HG02678 (cell line): ENCODE measurements around the gene RAP2A.

Experiments
- ATAC-seq: cut with Tn5 transposase; IDR thresholded peaks from one replicate; pipeline ENCODE4 v1.9.1; 2021; ENCODE audit warnings: mild to moderate bottlenecking, moderate library complexity; ENCODE audit not compliant: unreplicated experiment

RAP2A gene

DNA sequence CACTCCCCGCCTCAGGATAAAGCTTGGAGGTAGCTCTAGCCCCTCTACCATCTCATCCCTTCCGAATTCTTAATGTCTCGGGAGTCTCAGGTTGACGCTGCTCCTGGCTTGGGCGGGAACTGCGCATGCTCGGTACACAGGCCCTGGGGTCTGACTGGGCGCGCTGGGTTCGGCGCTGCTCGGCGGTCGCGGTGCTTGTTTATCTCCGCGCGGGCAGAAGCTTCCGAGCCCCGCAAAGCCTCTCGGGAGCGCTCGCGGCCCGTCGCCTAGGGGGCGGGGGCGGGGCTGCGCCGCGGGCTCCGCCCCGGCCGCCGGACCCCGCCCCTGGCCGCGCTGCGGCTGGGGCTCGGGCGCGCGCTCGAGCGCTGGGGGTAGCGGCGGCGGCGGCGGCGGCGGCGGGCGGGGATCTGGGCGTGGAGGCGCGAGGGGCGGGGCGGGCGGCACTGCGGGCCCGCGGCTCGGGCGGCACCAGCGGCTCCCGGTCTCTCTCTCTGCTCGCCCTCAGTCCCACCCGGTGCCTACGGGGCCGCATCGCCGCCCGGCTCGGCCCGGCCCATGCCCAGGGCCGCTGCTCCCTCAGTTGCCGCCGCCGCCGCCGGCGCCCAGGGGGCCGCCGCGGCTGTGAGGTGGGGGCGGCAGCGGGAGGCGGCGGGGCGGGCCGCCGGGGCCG, at the start of gene RAP2A:
TSS of gene RAP2A (plus strand) at position 443 of the 670 bp plus-strand sequence. CDS start 302 bp downstream, outside the sequence.
- ATAC-seq, result peak; percentile 45

DNA sequence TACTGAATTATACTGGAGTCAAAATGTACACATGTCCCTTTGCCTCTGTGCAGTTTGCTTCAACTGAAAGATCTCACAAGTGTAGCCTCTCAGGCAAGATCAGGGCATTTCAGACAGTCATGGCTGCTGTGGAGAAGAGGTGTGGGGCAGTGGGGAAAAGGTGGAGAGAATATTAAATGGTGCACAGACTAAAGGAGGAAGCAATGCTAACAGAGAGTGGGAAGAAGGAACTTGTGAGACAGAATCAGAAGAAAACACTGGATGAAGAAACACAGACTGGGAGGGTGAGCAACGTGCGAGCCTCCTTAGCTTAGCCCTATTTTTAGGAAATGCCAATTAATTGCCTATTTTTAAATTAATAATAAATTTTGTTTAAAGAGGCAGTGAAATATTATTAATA, 49.6 kb upstream of the RAP2A start:
- no peak for ATAC-seq

DNA sequence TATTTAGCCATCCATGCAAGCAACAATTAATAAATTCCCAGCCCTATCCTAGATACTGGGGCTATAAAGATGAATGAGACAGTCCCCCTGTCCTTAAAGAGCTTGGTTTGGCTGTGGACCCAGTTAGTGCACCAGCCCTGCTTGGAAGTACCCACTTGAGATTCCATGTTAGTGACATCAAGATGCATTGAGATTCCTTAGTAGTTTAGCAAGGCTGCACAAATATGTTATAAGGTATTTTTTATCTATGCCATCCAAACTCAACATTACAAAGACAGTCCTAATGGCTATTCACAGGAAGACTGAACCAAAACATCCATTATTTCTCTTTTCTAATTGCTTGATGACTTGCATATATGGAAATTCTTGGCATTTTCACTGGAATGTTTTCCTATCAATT, 48.8 kb upstream of the RAP2A start:
- ATAC-seq, result no peak

DNA sequence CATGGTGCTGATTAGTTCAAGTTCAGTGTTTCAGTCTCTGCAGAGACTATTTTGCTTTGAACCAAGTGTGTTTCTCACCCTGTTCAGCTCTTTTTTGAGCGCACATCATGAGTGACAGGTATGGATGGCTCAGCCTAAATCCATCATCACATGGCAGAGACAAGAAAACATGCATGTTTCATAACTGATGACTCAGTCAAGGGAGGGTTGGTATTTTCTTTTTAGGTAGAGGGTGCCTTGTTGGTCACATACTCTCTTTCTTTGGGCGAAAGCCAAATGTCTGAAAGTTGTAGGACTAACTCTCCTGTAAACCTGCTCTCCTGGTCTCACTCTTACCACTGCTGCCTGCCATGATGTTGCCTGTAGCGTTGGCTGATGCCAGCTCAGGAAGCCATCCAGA, 48.1 kb upstream of the RAP2A start:
- ATAC-seq, result no peak

DNA sequence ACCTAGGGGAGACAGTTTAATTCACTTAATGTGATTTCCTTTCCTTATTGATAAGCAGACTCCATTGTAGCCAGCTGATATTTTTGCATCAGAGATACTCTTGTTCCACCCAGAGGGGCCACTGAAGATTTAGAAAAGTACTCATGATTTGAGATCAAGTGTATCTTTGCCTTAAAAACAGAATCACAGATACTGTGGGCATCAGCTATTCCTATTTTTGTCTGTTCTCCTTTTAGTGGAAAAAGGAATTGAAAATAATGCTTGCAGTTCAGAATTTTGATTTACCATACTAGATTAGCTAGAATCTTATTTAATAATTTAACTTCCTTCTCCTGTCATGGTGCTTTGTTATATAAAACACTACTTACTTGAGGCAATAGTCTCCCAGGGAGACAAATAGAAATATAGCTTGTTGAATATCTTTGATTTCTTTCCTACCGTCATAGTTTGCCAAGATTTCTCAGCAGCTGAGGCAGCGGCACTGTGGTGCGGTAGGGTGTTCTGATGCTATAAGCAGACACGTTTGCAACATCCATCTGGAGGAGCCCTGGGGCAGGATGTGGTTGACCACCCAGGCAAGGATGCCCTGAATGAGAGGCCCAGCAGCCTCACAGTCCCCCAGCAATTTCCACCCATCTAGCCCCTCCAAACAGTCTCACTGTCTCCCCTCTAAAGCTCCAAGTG, 47.0 kb upstream of the RAP2A start:
- peak; percentile 70 for ATAC-seq

DNA sequence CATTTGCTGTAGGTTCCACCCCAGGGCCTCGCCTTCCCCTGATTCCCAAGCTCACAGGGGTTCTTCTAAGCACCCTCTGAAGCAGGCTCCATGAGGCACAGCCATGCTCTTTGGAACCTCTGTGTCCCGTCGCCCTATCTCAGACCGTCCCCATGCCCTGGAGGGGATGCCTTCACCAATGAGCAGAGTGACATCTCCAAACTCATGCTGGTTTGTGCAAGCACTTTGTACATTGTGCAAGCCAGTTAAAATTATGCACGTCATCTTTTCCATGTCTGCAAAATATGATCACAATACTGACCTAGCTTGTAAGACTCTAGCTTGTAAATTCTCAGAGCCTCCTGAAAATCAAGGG, 46.5 kb upstream of the RAP2A start:
- no peak for ATAC-seq

DNA sequence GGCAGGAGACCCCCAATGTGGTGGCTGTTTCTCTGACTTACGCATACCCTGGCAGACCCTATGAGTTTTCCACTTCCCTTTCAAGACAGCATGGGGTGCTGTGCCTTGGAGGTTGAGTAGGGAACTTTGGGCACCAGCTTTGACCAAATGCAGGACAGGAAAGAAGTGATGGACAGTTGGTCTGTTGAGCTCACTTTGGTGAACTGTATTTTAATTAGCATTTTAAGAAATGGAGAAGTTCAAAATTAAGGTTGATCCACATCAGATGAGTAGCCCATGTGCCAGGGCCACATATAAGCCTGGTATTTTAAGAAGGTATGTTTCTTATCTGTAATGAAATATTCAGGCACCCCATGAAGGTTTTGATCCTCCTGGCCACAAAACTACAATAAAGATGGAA, 46.1 kb upstream of the RAP2A start:
- ATAC-seq, result no peak

DNA sequence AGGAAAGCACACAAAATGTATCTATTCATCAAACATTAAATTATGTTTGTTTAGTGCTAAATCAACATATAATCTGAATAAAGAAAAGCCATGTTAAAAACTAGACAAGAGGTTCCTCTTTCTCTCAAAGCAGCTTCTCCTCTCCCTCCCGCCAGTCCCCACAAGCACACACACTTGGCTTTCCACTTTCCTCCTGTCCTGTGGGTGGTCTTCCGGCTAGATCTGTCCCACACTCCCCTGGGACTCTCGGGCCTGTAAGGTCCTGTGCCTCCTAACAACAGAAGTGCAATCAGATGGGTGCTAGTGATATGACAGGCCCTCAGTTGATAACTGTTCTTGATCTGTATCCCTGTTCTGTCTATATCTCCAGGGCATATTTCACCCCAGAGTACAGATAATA, 45.6 kb upstream of the RAP2A start:
- no peak for ATAC-seq

DNA sequence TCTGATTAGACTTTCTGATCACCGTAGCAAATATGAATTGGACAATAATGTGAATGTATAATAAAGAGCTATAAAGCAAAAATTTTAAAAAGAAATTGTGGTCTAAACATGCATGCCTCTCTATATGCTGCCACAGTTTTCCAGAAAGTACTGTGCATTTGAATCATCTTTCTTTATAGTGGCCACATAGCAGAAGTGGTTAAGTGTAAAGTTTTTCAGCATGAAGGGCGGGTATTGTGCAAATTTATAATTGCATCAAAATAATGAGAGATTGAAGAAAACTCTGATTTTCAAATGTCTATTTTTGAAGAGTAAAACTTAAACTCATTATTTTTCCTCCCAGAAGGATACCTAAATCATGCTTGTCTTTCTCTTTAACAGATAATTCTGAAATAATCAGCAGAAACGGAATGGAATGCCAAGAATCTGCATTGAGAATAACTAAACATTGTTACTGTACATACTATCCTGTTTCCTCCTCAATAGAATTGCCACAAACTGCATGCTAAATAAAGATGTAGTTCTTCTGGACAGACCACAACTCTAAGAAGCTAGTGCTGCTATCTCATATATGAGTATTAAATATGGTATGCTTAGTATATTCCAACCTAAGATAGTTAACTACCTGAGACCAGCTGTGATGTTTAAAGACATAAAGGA, 42.9 kb upstream of the RAP2A start:
- no peak for ATAC-seq

DNA sequence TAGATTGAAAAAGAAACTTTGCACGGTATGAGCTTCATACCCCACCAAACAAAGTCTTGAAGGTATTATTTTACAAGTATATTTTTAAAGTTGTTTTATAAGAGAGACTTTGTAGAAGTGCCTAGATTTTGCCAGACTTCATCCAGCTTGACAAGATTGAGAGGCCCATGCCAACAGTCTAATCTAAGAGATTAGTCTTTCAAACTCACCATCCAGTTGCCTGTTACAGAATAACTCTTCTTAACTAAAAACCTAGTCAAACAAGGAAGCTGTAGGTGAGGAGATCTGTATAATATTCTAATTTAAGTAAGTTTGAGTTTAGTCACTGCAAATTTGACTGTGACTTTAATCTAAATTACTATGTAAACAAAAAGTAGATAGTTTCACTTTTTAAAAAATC, 41.9 kb upstream of the RAP2A start:
- no peak for ATAC-seq

DNA sequence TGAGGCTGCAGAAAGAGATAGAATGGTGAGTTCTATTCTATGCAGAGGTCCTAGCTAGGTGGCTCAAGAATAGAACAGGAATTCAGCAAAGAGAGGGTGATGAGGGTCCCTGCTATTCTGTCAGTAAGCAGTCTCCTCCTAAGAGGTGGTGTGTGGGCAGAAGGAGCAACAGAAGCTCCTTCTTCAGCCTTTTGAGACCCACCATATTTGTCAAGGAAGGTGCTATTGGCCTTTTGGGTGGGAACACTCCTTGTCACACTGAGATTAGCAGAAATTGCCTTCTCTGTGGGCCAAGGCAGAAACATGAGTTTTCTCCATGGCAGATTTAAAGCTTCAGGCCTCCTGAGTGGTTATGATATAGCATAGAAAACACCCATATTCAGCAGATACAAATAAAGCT, 39.4 kb upstream of the RAP2A start:
- ATAC-seq, result no peak

DNA sequence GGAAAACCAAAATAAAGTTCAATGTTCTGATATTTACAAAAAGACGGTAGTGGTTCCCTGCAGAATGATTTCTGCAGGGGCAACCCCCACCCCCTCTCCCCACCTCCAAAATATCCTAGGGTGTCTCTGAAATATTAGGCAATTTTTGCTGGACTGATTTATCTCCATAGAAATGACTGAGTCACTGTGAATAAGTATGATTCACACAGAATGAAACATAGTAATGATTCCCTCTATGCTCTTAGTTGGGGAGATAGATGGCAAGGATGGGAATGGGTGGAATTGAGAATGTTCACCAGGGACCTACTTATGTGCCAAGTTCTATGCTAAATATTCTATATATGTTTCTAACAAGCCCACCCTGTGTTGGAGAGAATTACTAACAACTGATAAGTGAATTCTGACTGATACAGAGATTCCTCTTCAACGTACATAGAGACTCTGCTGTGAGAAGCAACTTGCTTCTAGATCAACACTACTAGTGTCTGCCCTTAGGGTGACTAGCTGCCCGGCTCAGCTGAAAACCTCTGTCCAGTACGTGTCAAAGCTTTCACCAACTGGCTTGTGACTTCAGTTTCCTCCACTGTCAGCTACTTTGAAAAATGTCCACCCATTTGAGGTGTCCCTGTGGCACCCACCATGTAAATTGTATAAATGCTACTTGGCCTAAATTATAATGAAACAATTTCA, 38.4 kb upstream of the RAP2A start:
- ATAC-seq, result no peak

DNA sequence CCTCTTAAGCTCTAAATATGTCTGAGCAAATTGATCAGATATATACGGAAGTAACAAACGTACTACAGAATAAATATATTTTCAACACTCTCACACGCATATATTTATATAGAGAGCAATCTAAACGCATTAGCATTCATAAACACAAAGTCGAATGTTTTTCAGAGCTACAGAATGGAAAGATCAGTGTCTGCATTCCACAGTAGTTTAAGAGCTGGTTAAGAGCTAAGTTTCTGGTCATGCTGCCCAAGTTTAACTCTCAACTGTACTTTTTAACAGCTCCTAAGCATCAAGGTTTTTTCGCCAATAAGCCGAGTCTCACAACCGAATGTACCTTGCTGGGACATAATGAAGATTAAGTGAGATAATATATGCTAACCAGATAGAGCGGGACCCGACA, 36.7 kb upstream of the RAP2A start:
- ATAC-seq, result no peak

DNA sequence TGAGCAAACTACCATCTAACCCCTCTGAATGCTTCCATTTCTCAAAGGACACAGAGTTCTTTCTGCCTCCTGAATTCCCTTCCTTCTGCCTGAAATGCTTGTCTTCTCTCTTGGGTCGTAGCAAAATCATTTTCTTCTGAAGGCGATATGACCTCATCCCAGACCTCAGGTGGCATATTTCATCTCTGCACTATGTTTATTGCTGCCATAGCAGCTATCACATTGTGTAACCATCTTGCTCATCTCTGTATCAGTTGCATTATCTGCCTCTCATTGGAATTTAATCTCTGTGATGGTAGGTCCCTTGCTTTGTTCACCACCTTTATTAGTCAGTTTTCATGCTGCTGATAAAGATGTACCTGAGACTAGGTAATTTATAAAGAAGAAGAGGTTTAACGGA, 32.5 kb upstream of the RAP2A start:
- no peak for ATAC-seq

DNA sequence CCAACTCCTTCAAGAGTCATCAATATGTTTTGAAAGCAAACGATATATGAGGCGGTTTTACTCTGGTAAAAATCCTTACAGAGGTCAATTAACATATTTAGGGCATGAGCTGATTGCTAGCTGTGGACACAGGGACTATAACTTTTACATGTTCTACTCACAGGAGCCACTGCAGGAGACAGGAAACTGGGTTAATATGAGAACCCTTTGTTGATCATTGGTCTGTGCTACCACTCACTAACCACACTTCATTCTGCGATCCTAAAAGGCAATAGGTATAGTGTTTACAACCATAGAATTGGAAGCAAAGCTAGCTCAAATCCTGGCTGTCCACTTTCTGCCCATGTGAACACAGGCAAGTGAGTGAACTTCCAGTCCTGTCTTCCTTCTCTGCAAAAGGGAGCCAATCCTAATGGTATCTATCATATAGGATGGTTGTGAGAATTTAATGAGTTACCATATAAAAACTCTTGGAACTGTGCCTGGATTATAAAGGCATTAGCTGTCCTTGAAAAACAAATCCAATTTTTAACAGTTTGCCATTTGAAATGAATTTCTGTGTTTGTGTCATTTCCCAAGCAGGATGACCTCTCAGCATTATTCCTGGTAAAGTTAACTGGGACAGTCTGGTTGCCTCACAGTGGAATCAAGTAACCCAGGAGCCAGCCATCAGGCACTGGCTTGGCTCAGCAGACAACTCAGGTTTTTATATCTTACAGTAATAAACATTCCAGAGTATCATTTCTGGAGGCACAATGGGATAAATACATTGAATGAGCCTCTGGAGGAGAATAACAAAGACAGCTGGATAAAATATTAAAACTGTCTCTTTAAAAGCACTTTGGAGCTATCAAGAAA, 29.8 kb upstream of the RAP2A start:
- ATAC-seq, result no peak

DNA sequence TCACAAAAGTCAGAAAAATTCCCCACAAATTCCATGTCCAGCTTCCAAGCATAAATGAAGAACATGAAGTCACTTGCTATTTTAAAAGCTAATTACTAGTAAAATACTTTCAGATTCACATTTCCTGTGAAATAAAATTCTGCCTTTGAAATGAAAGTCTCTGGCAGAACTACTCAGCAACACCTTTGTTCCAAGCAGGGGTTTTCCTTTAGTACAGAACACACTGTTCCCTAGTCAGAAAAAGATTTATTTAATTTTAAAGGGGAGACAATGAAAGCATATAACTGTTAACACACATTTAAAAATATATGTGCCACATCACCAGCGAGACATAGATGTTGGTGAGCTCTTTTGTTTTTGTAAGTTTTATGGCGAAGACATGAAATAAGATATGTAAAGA, 26.4 kb upstream of the RAP2A start:
- no peak for ATAC-seq

DNA sequence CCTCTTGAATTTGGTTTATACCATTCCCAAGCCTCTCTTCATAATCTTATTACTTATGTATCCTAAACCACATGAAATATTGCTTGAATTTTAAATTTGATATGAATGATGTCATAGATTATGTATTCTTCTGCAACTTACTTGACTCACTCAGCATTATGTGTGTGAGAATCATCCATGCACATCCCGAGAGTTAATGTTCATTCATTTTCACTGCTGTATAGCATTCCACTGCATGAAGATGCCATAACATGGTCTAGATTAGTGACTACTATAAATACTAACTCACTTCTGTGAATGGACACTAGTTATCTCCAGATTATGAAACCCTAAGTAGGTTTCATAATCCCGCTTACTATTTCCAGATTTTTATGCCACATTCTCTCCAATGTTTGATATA, 25.0 kb upstream of the RAP2A start:
- no peak for ATAC-seq

DNA sequence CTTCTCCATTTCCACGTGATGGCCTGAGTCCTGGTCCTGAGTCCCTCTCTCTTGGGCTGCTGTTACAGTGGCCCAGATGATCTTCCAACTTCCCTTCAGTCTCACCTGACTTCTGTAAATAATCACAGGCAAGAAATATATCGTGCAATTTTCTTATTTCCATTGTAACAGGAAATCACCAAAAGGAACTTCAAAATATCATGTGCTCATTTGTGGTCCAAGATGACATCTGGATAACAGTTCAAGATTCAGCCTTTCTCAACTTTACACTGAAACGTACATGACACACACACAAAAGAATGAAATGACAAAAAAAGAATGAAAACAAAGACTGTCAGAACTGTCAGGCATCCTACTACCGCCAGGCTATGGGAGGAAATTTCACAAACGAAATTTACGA, 22.0 kb upstream of the RAP2A start:
- no peak for ATAC-seq

DNA sequence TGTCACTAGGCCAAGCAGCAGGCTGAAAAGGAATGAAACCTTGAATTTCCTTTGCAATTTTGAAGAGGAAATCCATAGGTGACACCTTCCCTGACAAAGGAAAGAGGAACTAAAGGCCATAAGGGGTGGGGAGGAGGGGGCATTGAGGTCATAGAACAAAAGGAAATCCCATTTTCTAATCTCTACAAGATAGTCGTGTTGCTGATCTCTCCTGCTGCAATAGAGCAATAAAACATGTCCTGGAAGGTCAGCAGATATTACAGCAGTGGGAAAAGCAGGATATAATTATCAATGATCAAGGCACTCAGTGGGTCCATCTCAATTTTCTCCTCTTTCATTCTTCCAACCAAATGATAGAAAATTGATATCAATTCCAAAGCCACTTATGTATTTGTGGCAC, 20.3 kb upstream of the RAP2A start:
- no peak for ATAC-seq

DNA sequence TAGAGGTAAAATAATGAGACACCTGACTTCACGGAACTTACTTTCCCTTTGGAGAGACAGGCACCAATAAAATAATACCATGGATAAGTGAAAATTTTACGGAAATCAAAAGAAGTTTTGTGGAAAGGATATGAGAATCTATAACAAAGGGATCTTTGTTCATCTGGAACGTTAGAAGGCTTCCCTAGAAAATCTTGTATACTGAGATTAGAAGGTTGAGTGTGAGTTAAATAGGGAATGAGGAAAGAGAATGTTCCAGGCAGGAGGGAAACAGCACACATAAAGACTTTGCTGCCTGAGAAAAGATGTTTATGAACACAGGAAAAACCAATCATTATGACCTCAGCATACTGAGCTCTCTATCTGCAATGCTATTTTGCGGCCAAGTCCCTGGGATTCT, 19.6 kb upstream of the RAP2A start:
- ATAC-seq, result no peak

DNA sequence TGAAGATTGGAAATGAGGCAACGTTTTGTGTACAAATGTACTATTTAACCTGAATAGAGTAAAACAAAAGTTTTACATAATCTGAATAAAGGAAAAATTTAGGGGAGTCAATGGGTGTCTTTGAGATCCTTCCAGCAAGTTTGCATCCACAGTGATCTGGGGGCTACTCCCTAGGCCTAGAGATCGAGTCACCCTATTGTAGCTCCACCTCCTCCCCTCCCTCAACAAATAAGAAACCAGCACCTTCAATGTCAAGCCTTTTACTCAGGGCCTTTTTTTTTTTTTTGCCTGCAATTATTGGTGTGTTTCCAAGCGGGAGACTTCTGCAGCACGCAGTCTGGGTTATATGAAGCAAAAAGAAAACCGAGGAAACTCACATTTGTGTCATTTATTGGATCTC, 16.3 kb upstream of the RAP2A start:
- ATAC-seq, result no peak
